ENCODE data around the gene COPRS.

GRCh38 chr17:31856750-31857149 is 2.3 kb downstream of the COPRS start:
- TF ChIP-seq, protein P1, sequence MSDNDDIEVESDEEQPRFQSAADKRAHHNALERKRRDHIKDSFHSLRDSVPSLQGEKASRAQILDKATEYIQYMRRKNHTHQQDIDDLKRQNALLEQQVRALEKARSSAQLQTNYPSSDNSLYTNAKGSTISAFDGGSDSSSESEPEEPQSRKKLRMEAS (IDR thresholded peaks at IDR 0.05), result no peak
- TF ChIP-seq JUND (IDR thresholded peaks at IDR 0.05), result no peak
- no peak for TF ChIP-seq EGR1 (IDR thresholded peaks at IDR 0.05; ENCODE audit: low read depth)
- no peak for TF ChIP-seq CTCF (IDR thresholded peaks at IDR 0.05 in 2 of 3, conservative IDR thresholded peaks at IDR 0.05 in 1 of 3; ENCODE audit: borderline replicate concordance in 1 of 3, insufficient read depth in 1 of 3, low read depth in 2 of 3, low read length in 2 of 3)
- no peak for TF ChIP-seq POLR2AphosphoS5 (IDR thresholded peaks at IDR 0.05; ENCODE audit: low read depth, low read length)
- TF ChIP-seq CEBPB (IDR thresholded peaks at IDR 0.05; ENCODE audit: low read depth), result no peak
- TF ChIP-seq, protein P2, sequence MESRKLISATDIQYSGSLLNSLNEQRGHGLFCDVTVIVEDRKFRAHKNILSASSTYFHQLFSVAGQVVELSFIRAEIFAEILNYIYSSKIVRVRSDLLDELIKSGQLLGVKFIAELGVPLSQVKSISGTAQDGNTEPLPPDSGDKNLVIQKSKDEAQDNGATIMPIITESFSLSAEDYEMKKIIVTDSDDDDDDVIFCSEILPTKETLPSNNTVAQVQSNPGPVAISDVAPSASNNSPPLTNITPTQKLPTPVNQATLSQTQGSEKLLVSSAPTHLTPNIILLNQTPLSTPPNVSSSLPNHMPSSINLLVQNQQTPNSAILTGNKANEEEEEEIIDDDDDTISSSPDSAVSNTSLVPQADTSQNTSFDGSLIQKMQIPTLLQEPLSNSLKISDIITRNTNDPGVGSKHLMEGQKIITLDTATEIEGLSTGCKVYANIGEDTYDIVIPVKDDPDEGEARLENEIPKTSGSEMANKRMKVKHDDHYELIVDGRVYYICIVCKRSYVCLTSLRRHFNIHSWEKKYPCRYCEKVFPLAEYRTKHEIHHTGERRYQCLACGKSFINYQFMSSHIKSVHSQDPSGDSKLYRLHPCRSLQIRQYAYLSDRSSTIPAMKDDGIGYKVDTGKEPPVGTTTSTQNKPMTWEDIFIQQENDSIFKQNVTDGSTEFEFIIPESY (IDR thresholded peaks at IDR 0.05; ENCODE audit: extremely low read depth, insufficient replicate concordance, low read length), result no peak
- TF ChIP-seq POLR2A (IDR thresholded peaks at IDR 0.05; ENCODE audit: borderline replicate concordance, extremely low read depth, insufficient read depth, insufficient read length), result no peak
- TF ChIP-seq REST (IDR thresholded peaks at IDR 0.05; ENCODE audit: low read depth), result no peak
